ENCODE measurements around the gene TTLL5. TPM values are rescaled to one million over a fixed set of nuclear protein-coding genes. Genes with fewer than 3 reads are reported as not detected.

TTLL5 gene
- total RNA-seq, 1 experiment from 2014 or later, result 35.7 TPM

DNA sequence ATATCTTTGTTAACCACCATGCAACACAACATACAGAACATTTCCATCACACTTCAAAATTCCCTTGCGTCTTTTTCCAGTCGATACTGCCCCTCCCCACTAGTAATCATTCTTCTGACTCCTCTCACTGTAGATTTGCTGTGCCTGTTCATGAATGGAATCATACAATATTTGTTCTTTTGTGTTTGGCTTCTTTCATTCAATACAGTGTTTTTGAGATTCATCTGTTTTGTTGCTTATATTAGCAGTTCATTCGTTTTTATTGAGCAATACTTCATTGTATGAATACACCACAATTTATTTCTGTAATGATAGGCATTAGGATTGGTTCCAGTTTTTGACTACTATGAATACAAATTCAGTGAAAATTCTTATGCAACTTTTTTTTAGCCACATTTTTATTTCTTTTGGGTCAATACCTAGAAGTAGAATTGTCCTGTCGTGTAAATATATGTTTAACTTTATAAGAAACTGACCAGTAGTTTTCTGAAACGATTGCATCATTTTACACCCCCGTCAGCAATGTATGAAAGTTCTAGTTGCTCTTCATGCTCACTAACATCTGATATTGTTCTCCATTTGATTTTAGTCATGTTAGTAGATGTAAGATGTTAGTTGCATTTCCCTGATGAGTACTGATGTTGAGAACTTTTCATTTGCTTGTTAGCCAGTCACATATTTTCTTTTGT lies 193.2 kb downstream of the TTLL5 start:
- Histone ChIP-seq H3K23ac (ENCODE audit: insufficient read length, low read depth, low read length) (no peak overlapping the region), H3K27me3 (ENCODE audit: insufficient read depth, low read length) (peaks cover 4% of the 10 kb centered on the region; the same call in 1 of the 2 replicates), H3K4me2 (ENCODE audit: insufficient read depth, insufficient read length, low read length) (no peak overlapping the region), H4K8ac (replicated peaks; ENCODE audit: insufficient read length, low read depth, low read length) (no peak overlapping the region), H3K4me1 (ENCODE audit: insufficient read depth, low read length) (no peaks in the 10 kb centered on the region), H3K23me2 (ENCODE audit: insufficient read length, low read depth, low read length, poor library complexity, severe bottlenecking) (no peaks in the 10 kb centered on the region), H3K27ac (ENCODE audit: insufficient read length, low read depth, low read length) (no peak overlapping the region), H3K18ac (ENCODE audit: insufficient read length, low read depth, low read length) (no peak overlapping the region), H3K9me3 (ENCODE audit: control insufficient read depth, low read depth, low read length) (no peaks in the 10 kb centered on the region), H2AK5ac (ENCODE audit: insufficient read length, low read length) (no peak overlapping the region), H4K91ac (ENCODE audit: insufficient read length, low read depth, low read length) (no peak overlapping the region), H3K4ac (ENCODE audit: low read depth, low read length) (no peak overlapping the region), H4K20me1 (ENCODE audit: control insufficient read depth, insufficient read depth, insufficient read length) (no peaks in the 10 kb centered on the region), H2BK12ac (ENCODE audit: insufficient read length, low read depth, low read length) (no peak overlapping the region), H4K5ac (ENCODE audit: insufficient read length, low read depth, low read length) (no peak overlapping the region), H2BK120ac (ENCODE audit: low read depth, low read length, poor library complexity, severe bottlenecking) (no peak overlapping the region), H3K9ac (ENCODE audit: extremely low read depth, insufficient read length, low read length) (no peak overlapping the region), H3K56ac (ENCODE audit: insufficient read length, low read depth, low read length) (no peak overlapping the region), H2BK15ac (ENCODE audit: low read depth, low read length) (no peak overlapping the region), H3K79me1 (ENCODE audit: insufficient read depth, low read depth, low read length, poor library complexity, severe bottlenecking) (no peaks in the 10 kb centered on the region), H2BK20ac (ENCODE audit: low read depth, low read length, poor library complexity, severe bottlenecking) (no peak overlapping the region), H3T11ph (ENCODE audit: low read length) (no peak overlapping the region), H3K14ac (ENCODE audit: insufficient read depth, low read length) (no peak overlapping the region), H3K79me2 (ENCODE audit: insufficient read depth, low read length) (no peaks in the 10 kb centered on the region), H2AFZ (ENCODE audit: low read length) (no peak overlapping the region), H2BK5ac (ENCODE audit: insufficient read length, low read length) (no peak overlapping the region)
- Mint-ChIP-seq H3K27ac (no peak overlapping the region), H3K27me3 (ENCODE audit: low read depth) (peaks cover 6% of the 10 kb centered on the region), H3K36me3 (ENCODE audit: insufficient read depth in 1 of 3, low read depth in 3 of 3) (peaks cover 0 to 6% (median 6%) of the 10 kb centered on the region in 3 experiments; a peak in 4 of 7 replicates), H3K4me1 (peaks cover 8 to 14% of the 10 kb centered on the region in 2 experiments), H3K4me3 (no peak overlapping the region), H3K9me3 (no peaks in the 10 kb centered on the region)
- no CpG with 5 or more reads among the region's 6 CpGs for WGBS (ENCODE audit: extremely low coverage, insufficient read length, low lambda C conversion rate)
- TF ChIP-seq, protein P1, sequence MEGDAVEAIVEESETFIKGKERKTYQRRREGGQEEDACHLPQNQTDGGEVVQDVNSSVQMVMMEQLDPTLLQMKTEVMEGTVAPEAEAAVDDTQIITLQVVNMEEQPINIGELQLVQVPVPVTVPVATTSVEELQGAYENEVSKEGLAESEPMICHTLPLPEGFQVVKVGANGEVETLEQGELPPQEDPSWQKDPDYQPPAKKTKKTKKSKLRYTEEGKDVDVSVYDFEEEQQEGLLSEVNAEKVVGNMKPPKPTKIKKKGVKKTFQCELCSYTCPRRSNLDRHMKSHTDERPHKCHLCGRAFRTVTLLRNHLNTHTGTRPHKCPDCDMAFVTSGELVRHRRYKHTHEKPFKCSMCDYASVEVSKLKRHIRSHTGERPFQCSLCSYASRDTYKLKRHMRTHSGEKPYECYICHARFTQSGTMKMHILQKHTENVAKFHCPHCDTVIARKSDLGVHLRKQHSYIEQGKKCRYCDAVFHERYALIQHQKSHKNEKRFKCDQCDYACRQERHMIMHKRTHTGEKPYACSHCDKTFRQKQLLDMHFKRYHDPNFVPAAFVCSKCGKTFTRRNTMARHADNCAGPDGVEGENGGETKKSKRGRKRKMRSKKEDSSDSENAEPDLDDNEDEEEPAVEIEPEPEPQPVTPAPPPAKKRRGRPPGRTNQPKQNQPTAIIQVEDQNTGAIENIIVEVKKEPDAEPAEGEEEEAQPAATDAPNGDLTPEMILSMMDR (conservative IDR thresholded peaks at IDR 0.05), result no peak
- DNase-seq, result no peak
